ENCODE measurements around the gene TRIOBP. TPM values are rescaled to one million over a fixed set of nuclear protein-coding genes. Genes with fewer than 3 reads are reported as not detected.

TRIOBP gene
- total RNA-seq, 2 experiments from 2014 or later: 31.1 to 31.6 TPM

GRCh38 chr22:37661160-37661924, 35.5 kb upstream of the TRIOBP start:
- Histone ChIP-seq H3K36me3 (ENCODE audit: insufficient read depth, low read length) (peaks cover 55% of the 10 kb centered on the region), H3K27ac (ENCODE audit: low read depth, low read length, poor library complexity, severe bottlenecking) (peak overlapping the region; percentile 49), H3K79me2 (ENCODE audit: insufficient read depth, low read depth, low read length) (peaks cover 61% of the 10 kb centered on the region), H3K4me1 (ENCODE audit: insufficient read depth, low read length, poor library complexity, severe bottlenecking) (peaks cover 32% of the 10 kb centered on the region), H3K4me3 (ENCODE audit: low read depth, low read length, poor library complexity, severe bottlenecking) (peak overlapping the region; percentile 90), H4K20me1 (ENCODE audit: insufficient read depth, low read length) (peaks cover 20% of the 10 kb centered on the region), H2AFZ (ENCODE audit: low read length) (no peak overlapping the region), H3K9me2 (ENCODE audit: insufficient read depth, low read length) (no peaks in the 10 kb centered on the region), H3K4me2 (ENCODE audit: low read length) (peak overlapping the region; percentile 95), H3K9me3 (ENCODE audit: low read length) (no peaks in the 10 kb centered on the region)
- TF ChIP-seq EZH2phosphoT487 (IDR thresholded peaks at IDR 0.05; ENCODE audit: borderline replicate concordance, low read depth, low read length) (no peak), CTCF (conservative IDR thresholded peaks at IDR 0.05; ENCODE audit: low read length) (peak; percentile 71)
- TSS peak; percentile 61 for BruUV-seq (replicated peaks)
- DNase-seq (ENCODE audit: low spot score): peak; percentile 57
- ChIA-PET POLR2A (interaction anchor here (0.7 to 1.1 kb wide), 2 partner anchors 11 to 26 kb away, joined by 3 read pairs; no protein-coding TSS in a partner anchor), CTCF (ENCODE audit: unreplicated experiment) (interaction anchor here (0.5 to 1.1 kb wide), 3 partner anchors 10 to 24 kb away, joined by 3 to 4 read pairs (median 3); no protein-coding TSS in a partner anchor)
- intact Hi-C loops (cut with micrococcal nuclease; ENCODE audit: unreplicated experiment): loop anchor here (1.0 kb wide), 1 partner anchor 20 kb away; no protein-coding TSS in a partner anchor

- DNase-seq (ENCODE audit: low spot score): peak; percentile 33
- H3K36me3 ChIP-seq (ENCODE audit: insufficient read depth, low read length): peaks cover 62% of the 10 kb centered on the region
- TF ChIP-seq EZH2phosphoT487 (IDR thresholded peaks at IDR 0.05; ENCODE audit: borderline replicate concordance, low read depth, low read length): no peak
- no peak for TF ChIP-seq CTCF (conservative IDR thresholded peaks at IDR 0.05; ENCODE audit: low read length)
- H3K9me3 ChIP-seq (ENCODE audit: low read length): no peaks in the 10 kb centered on the region
- H3K27ac ChIP-seq (ENCODE audit: low read depth, low read length, poor library complexity, severe bottlenecking): peak overlapping the region; percentile 37
- peaks cover 32% of the 10 kb centered on the region for H3K4me1 ChIP-seq (ENCODE audit: insufficient read depth, low read length, poor library complexity, severe bottlenecking)
- no peak overlapping the region for H2AFZ ChIP-seq (ENCODE audit: low read length)
- intact Hi-C loops (cut with micrococcal nuclease; ENCODE audit: unreplicated experiment): no loop called here
- peaks cover 20% of the 10 kb centered on the region for H4K20me1 ChIP-seq (ENCODE audit: insufficient read depth, low read length)
- peak overlapping the region; percentile 4 for H3K4me3 ChIP-seq (ENCODE audit: low read depth, low read length, poor library complexity, severe bottlenecking)
- peak overlapping the region; percentile 95 for H3K4me2 ChIP-seq (ENCODE audit: low read length)
- ChIA-PET POLR2A (no interaction called here), CTCF (ENCODE audit: unreplicated experiment) (interaction anchor here (1.1 kb wide), 1 partner anchor 23 kb away, joined by 4 read pairs; no protein-coding TSS in a partner anchor)
- peaks cover 61% of the 10 kb centered on the region for H3K79me2 ChIP-seq (ENCODE audit: insufficient read depth, low read depth, low read length)
- H3K9me2 ChIP-seq (ENCODE audit: insufficient read depth, low read length): no peaks in the 10 kb centered on the region
- no TSS peak for BruUV-seq (replicated peaks)
Observed at GRCh38 chr22:37662039-37662438, 34.8 kb upstream of the TRIOBP start.
